IMR-90 (cell line): ENCODE measurements around the gene PDX1. TPM values are rescaled to one million over a fixed set of nuclear protein-coding genes. Genes with fewer than 3 reads are reported as not detected.

ENCODE experiments used
- ATAC-seq: fragments of 200-7000 bp; cut with Tn5 transposase; 2 replicates; pipeline ENCODE4 v1.9.1; 2020; ENCODE audit warnings: low read depth, mild to moderate bottlenecking, moderate library complexity
- BruUV-seq: library from RNA; stranded (reverse); fragments of 400-500 nt; replicated peaks from 2 replicates; lab custom pipeline; 2021; lab: Mats Ljungman, UMichigan
- CTCF ChIA-PET: fragments of 300-600 bp; formaldehyde crosslinking; extraction: SDS; loops from one replicate; lab custom pipeline; 2021; ENCODE audit warnings: antibody characterized with exemption; lab: Yijun Ruan, JAX
- POLR2A ChIA-PET: fragments of 300-600 bp; sonication (Branson Sonifier 250); formaldehyde crosslinking; loops from one replicate; lab custom pipeline; 2022; ENCODE audit warnings: antibody characterized with exemption; ENCODE audit not compliant: unreplicated experiment; lab: Charles Lee
- DNase-seq: peaks from one replicate; pipeline ENCODE4 v3.0.0; 2013
- H2AFZ ChIP-seq: replicated peaks from 2 replicates; pipeline ENCODE3; 2013; ENCODE audit warnings: low read length, mild to moderate bottlenecking; ENCODE audit not compliant: poor library complexity
- H2AK5ac ChIP-seq: 2 replicates; pipeline ENCODE4 v1.6.1; 2013; ENCODE audit warnings: low read depth, low read length, inconsistent platforms
- H2AK9ac ChIP-seq: replicated peaks from 2 replicates; pipeline ENCODE3; 2013; ENCODE audit warnings: mild to moderate bottlenecking, low read depth, low read length, moderate library complexity; ENCODE audit not compliant: poor library complexity
- H2BK120ac ChIP-seq: 2 replicates; pipeline ENCODE4 v1.6.1; 2013; ENCODE audit warnings: low read depth, low read length, inconsistent platforms
- H2BK15ac ChIP-seq: 3 replicates; pipeline ENCODE4 v1.6.1; 2013; ENCODE audit warnings: low read depth, low read length, inconsistent platforms
- H2BK20ac ChIP-seq: 2 replicates; pipeline ENCODE4 v1.6.1; 2013; ENCODE audit warnings: low read depth, mild to moderate bottlenecking, inconsistent platforms, low read length, moderate library complexity
- H2BK5ac ChIP-seq: 2 replicates; pipeline ENCODE4 v1.6.1; 2013; ENCODE audit warnings: mild to moderate bottlenecking, low read depth, low read length, inconsistent platforms; ENCODE audit not compliant: poor library complexity, severe bottlenecking
- H3K14ac ChIP-seq: replicated peaks from 2 replicates; pipeline ENCODE4 v1.6.1; 2013; ENCODE audit warnings: low read depth, low read length, inconsistent platforms
- H3K18ac ChIP-seq: 2 replicates; pipeline ENCODE4 v1.6.1; 2013; ENCODE audit warnings: low read depth, low read length, control low read depth
- H3K23ac ChIP-seq: 2 replicates; pipeline ENCODE4 v1.6.1; 2013; ENCODE audit warnings: low read depth, low read length, inconsistent platforms
- H3K27ac ChIP-seq: 2 replicates; pipeline ENCODE4 v1.5.1; 2013; ENCODE audit warnings: mild to moderate bottlenecking, control low read depth, low read length; ENCODE audit not compliant: insufficient read depth
- H3K27me3 ChIP-seq: 2 replicates; pipeline ENCODE4 v1.6.1; 2013; ENCODE audit warnings: low read length; ENCODE audit not compliant: control insufficient read depth, insufficient read depth
- H3K36me3 ChIP-seq: 2 replicates; pipeline ENCODE4 v1.6.1; 2013; ENCODE audit warnings: low read length, mixed read lengths; ENCODE audit not compliant: control insufficient read depth, insufficient read depth
- H3K4ac ChIP-seq: 2 replicates; pipeline ENCODE4 v1.6.1; 2013; ENCODE audit warnings: low read depth, low read length, inconsistent platforms
- H3K4me1 ChIP-seq: 2 replicates; pipeline ENCODE4 v1.6.1; 2013; ENCODE audit warnings: low read length, mixed read lengths; ENCODE audit not compliant: control insufficient read depth, insufficient read depth
- H3K4me2 ChIP-seq: 2 replicates; pipeline ENCODE4 v1.6.1; 2013; ENCODE audit warnings: low read depth, mild to moderate bottlenecking, control low read depth, low read length, moderate library complexity
- H3K4me3 ChIP-seq: 2 replicates; pipeline ENCODE4 v1.5.1; 2013; ENCODE audit warnings: low read depth, mild to moderate bottlenecking, control low read depth, low read length, moderate library complexity; ENCODE audit not compliant: insufficient read depth
- H3K56ac ChIP-seq: 2 replicates; pipeline ENCODE4 v1.6.1; 2013; ENCODE audit warnings: low read length, inconsistent platforms; ENCODE audit not compliant: insufficient read depth; ENCODE audit errors: extremely low read depth
- H3K79me1 ChIP-seq, 2 experiments: 2 replicates each; pipeline ENCODE4 v1.6.1; 2013; ENCODE audit warnings: low read length in 2 of 2, inconsistent platforms in 1 of 2, low read depth in 1 of 2
- H3K9ac ChIP-seq: 2 replicates; pipeline ENCODE4 v1.6.1; 2013; ENCODE audit warnings: low read depth, low read length, control low read depth
- H3K9me1 ChIP-seq: 2 replicates; pipeline ENCODE4 v1.6.1; 2013; ENCODE audit warnings: low read length, inconsistent platforms; ENCODE audit not compliant: insufficient read depth
- H3K9me3 ChIP-seq: 2 replicates; pipeline ENCODE4 v1.6.1; 2013; ENCODE audit warnings: low read length; ENCODE audit not compliant: control insufficient read depth, insufficient read depth
- H4K20me1 ChIP-seq: 2 replicates; pipeline ENCODE4 v1.6.1; 2013; ENCODE audit warnings: low read length, inconsistent platforms; ENCODE audit not compliant: insufficient read depth
- H4K5ac ChIP-seq: 2 replicates; pipeline ENCODE4 v1.6.1; 2013; ENCODE audit warnings: mild to moderate bottlenecking, low read depth, low read length, control low read depth
- H4K8ac ChIP-seq, 2 experiments: 2 replicates each; pipeline ENCODE4 v1.6.1; 2013; ENCODE audit warnings: low read depth in 2 of 2, low read length in 2 of 2, control low read depth in 1 of 2, inconsistent platforms in 1 of 2
- H4K91ac ChIP-seq: 2 replicates; pipeline ENCODE4 v1.6.1; 2013; ENCODE audit warnings: low read depth, low read length, inconsistent platforms; ENCODE audit not compliant: insufficient read depth
- MAZ ChIP-seq: IDR thresholded peaks from 2 replicates; pipeline ENCODE4 v1.6.1; 2012; ENCODE audit warnings: low read depth, mild to moderate bottlenecking, low read length, improper control_type of control experiment, moderate library complexity, borderline replicate concordance
- WGBS, 2 experiments: methylation state at CpG; one replicate each; pipeline versions ENCODE4 v1.1.5 to v1.1.7; 2013; ENCODE audit warnings: missing lambda C conversion rate in 2 of 2; ENCODE audit not compliant: insufficient read length in 1 of 2; ENCODE audit errors: extremely low coverage in 2 of 2; 5-methylcytosine and 5-hydroxymethylcytosine counted together
- dilution Hi-C: fragments of 300-500 bp; cut with HindIII; formaldehyde crosslinking; loops from one replicate; pipeline ENCODE4 v1.14.3; 2018; ENCODE audit warnings: low sequenced_read_pairs; ENCODE audit not compliant: unreplicated experiment
- in situ Hi-C: fragments of 300-500 bp; cut with MboI; formaldehyde crosslinking; loops from 3 replicates; pipeline ENCODE4 v1.14.3; 2019; ENCODE audit warnings: low sequenced_read_pairs, inconsistent platforms, mixed read lengths
- intact Hi-C: fragments of 100-400 bp; cut with micrococcal nuclease; formaldehyde crosslinking; loops from 2 replicates; pipeline ENCODE4 v1.10.0; 2022
- polyA plus RNA-seq, 3 experiments: library from polyadenylated mRNA; depleted of rRNA; stranded (reverse); fragments of >200 nt; gene quantifications; 2 replicates each; pipeline ENCODE4 v1.2.3, GENCODE V29; 2012; ENCODE audit warnings: low replicate concordance in 1 of 3
- total RNA-seq: library from RNA; depleted of rRNA; stranded (reverse); fragments of >200 nt; gene quantifications from 2 replicates; pipeline ENCODE4 v1.2.3, GENCODE V29; 2012

Gene PDX1
- total and polyA plus RNA-seq, 2 of the 4 experiments (the other 2 are of a cell fraction): not detected

GRCh38 chr13:27956576-27957300, 36.9 kb downstream of the PDX1 start:
- in situ Hi-C loops: no loop called here
- Histone ChIP-seq H3K36me3 (no peaks in the 10 kb centered on the region), H3K27ac (no peak overlapping the region), H3K9me1 (no peaks in the 10 kb centered on the region), H2AK9ac (no peak overlapping the region), H2BK15ac (no peak overlapping the region), H4K20me1 (no peaks in the 10 kb centered on the region), H3K4me3 (no peak overlapping the region), H3K27me3 (peaks cover 78% of the 10 kb centered on the region), H4K5ac (no peak overlapping the region), H3K4me1 (peaks cover 3% of the 10 kb centered on the region; the same call in 1 of the 2 replicates), H2BK5ac (no peak overlapping the region), H3K56ac (no peak overlapping the region), H3K4me2 (no peak overlapping the region), H2AFZ (no peak overlapping the region), H3K4ac (no peak overlapping the region), H3K79me1 (no peaks in the 10 kb centered on the region), H3K9ac (no peak overlapping the region), H4K8ac (no peak overlapping the region), H3K14ac (no peak overlapping the region), H3K23ac (no peak overlapping the region), H3K18ac (no peak overlapping the region), H4K91ac (no peak overlapping the region), H2AK5ac (no peak overlapping the region), H3K9me3 (no peaks in the 10 kb centered on the region), H2BK120ac (no peak overlapping the region), H2BK20ac (no peak overlapping the region)
- DNase-seq (no peak), ATAC-seq (no peak)
- BruUV-seq: no TSS peak
- dilution Hi-C loops: no loop called here
- ChIA-PET POLR2A (no interaction called here), CTCF (interaction anchor here (0.6 to 0.9 kb wide), 2 partner anchors 595 to 1144 kb away, joined by 3 to 5 read pairs; no protein-coding TSS in a partner anchor)
- WGBS, 2 experiments: no CpG with 5 or more reads among the region's 5 CpGs
- intact Hi-C loops: loop anchor here (10.0 kb wide), 1 partner anchor 582 kb away; no protein-coding TSS in a partner anchor
- no peak for TF ChIP-seq MAZ
